Endothelial cell of umbilical vein (primary cell): ENCODE measurements around the gene RBFOX1. TPM values are rescaled to one million over a fixed set of nuclear protein-coding genes. Genes with fewer than 3 reads are reported as not detected.

Source experiments
- BruUV-seq: library from RNA; stranded (reverse); fragments of 400-500 nt; replicated peaks from 2 replicates; lab custom pipeline; 2021; lab: Mats Ljungman, UMichigan
- CTCF ChIA-PET: fragments of 300-600, 350-600 bp; sonication (Branson Sonifier 250); formaldehyde crosslinking; loops from one replicate; lab custom pipeline; 2021; ENCODE audit warnings: antibody characterized with exemption, inconsistent platforms; lab: Charles Lee
- POLR2A ChIA-PET: fragments of 300-600, 350-600 bp; sonication (Branson Sonifier 250); formaldehyde crosslinking; loops from one replicate; lab custom pipeline; 2021; ENCODE audit warnings: antibody characterized with exemption, inconsistent platforms; lab: Charles Lee
- DNase-seq: peaks from one replicate; pipeline ENCODE4 v3.0.0-alpha.2; 2011; ENCODE audit warnings: low read depth, low spot score
- FAIRE-seq: peaks from 2 replicates; lab custom pipeline; 2011; peaks lifted over from hg19 to GRCh38; lab: Jason Lieb, UNC
- H2AFZ ChIP-seq: 2 replicates; pipeline ENCODE4 v1.6.0; 2012; ENCODE audit warnings: low read depth, low read length, control low read depth, inconsistent platforms
- H3K27ac ChIP-seq: 2 replicates; pipeline ENCODE4 v1.5.1; 2011; ENCODE audit warnings: low read depth, mild to moderate bottlenecking, control low read depth, low read length, moderate library complexity; ENCODE audit not compliant: insufficient read depth
- H3K27me3 ChIP-seq, 2 experiments: 2 replicates each; pipeline versions ENCODE4 v1.6.0 to v1.6.1; 2011; ENCODE audit warnings: low read length in 2 of 2, mixed read lengths in 1 of 2; ENCODE audit not compliant: control insufficient read depth in 2 of 2, insufficient read depth in 2 of 2
- H3K36me3 ChIP-seq, 2 experiments: 2 replicates in 1 of 2; 3 replicates in 1 of 2; pipeline ENCODE4 v1.5.1; 2011; ENCODE audit warnings: low read length in 2 of 2, mild to moderate bottlenecking in 1 of 2, moderate library complexity in 1 of 2; ENCODE audit not compliant: control insufficient read depth in 2 of 2, insufficient read depth in 2 of 2; ENCODE audit errors: extremely low read depth in 1 of 2
- H3K4me1 ChIP-seq: 3 replicates; pipeline ENCODE4 v1.5.1; 2011; ENCODE audit warnings: mild to moderate bottlenecking, low read length; ENCODE audit not compliant: control insufficient read depth, insufficient read depth; ENCODE audit errors: extremely low read depth
- H3K4me2 ChIP-seq: 2 replicates; pipeline ENCODE4 v1.6.1; 2011; ENCODE audit warnings: low read length, control low read depth, mixed read lengths; ENCODE audit not compliant: insufficient read depth
- H3K4me3 ChIP-seq, 3 experiments: fragments of 200-600 bp in 1 of 3; sonication (generic), shearing (Covaris generic) in 1 of 3; replicated peaks in 1 of 3; 2 replicates each; pipeline ENCODE4 v1.5.1; 2011 to 2016; ENCODE audit warnings: control low read depth in 3 of 3, low read length in 3 of 3, mild to moderate bottlenecking in 2 of 3, inconsistent platforms in 1 of 3, low read depth in 1 of 3, moderate library complexity in 1 of 3; ENCODE audit not compliant: insufficient read depth in 1 of 3
- H3K79me2 ChIP-seq: 2 replicates; pipeline ENCODE4 v1.6.0; 2012; ENCODE audit warnings: low read length, inconsistent platforms; ENCODE audit not compliant: control insufficient read depth, insufficient read depth
- H3K9ac ChIP-seq: replicated peaks from 2 replicates; pipeline ENCODE3; 2011; ENCODE audit warnings: low read length, control low read depth; ENCODE audit not compliant: insufficient read depth; ENCODE audit errors: extremely low read depth
- H3K9me1 ChIP-seq: replicated peaks from 3 replicates; pipeline ENCODE4 v1.6.0; 2011; ENCODE audit warnings: mild to moderate bottlenecking, low read length; ENCODE audit not compliant: control insufficient read depth, insufficient read depth; ENCODE audit errors: extremely low read depth
- H3K9me3 ChIP-seq: replicated peaks from 2 replicates; pipeline ENCODE4 v1.5.1; 2012; ENCODE audit warnings: low read length, inconsistent platforms; ENCODE audit not compliant: control insufficient read depth, insufficient read depth
- H4K20me1 ChIP-seq: replicated peaks from 2 replicates; pipeline ENCODE3; 2011; ENCODE audit warnings: mild to moderate bottlenecking, low read length; ENCODE audit not compliant: control insufficient read depth, insufficient read depth; ENCODE audit errors: extremely low read depth
- CTCF ChIP-seq, 2 donors: IDR thresholded peaks; 1 replicate in 1 of 2; 2 replicates in 1 of 2; pipeline ENCODE4 v1.5.1; 2011; ENCODE audit warnings: low read length in 2 of 2, mild to moderate bottlenecking in 2 of 2, moderate library complexity in 2 of 2, control low read depth in 1 of 2, inconsistent platforms in 1 of 2, low read depth in 1 of 2; ENCODE audit not compliant: insufficient read depth in 1 of 2; ENCODE audit errors: extremely low read depth in 1 of 2
- FOS ChIP-seq: IDR thresholded peaks from 2 replicates; pipeline ENCODE4 v1.6.1; 2011; ENCODE audit warnings: mild to moderate bottlenecking, low read length, moderate library complexity, borderline replicate concordance; ENCODE audit not compliant: insufficient read depth
- GATA2 ChIP-seq: IDR thresholded peaks from 2 replicates; pipeline ENCODE4 v1.7.0; 2011; ENCODE audit warnings: low read depth, mild to moderate bottlenecking, moderate library complexity, mixed read lengths, low read length; ENCODE audit not compliant: insufficient read length, insufficient read depth
- JUN ChIP-seq: IDR thresholded peaks from 2 replicates; pipeline ENCODE4 v1.6.1; 2011; ENCODE audit warnings: borderline replicate concordance, low read depth; ENCODE audit not compliant: insufficient read length, insufficient read depth
- MAX ChIP-seq: IDR thresholded peaks from 2 replicates; pipeline ENCODE4 v1.6.1; 2011; ENCODE audit not compliant: insufficient read depth, insufficient read length
- POLR2A ChIP-seq: IDR thresholded peaks from 2 replicates; pipeline ENCODE4 v1.6.1; 2012; ENCODE audit warnings: low read depth, mild to moderate bottlenecking, control low read depth, low read length
- POLR2AphosphoS5 ChIP-seq: IDR thresholded peaks from 2 replicates; pipeline ENCODE4 v1.6.1; 2012; ENCODE audit warnings: low read depth, mild to moderate bottlenecking, control low read depth, low read length, moderate library complexity; ENCODE audit not compliant: insufficient read depth
- dilution Hi-C: fragments of 300-500 bp; cut with MboI; formaldehyde crosslinking; loops from one replicate; pipeline ENCODE4 v1.15.0; 2019; ENCODE audit warnings: low sequenced_read_pairs; ENCODE audit not compliant: extremely low pct_ligation_motif_present
- intact Hi-C: fragments of 100-400 bp; cut with micrococcal nuclease; formaldehyde crosslinking; loops from one replicate; pipeline ENCODE4 v1.10.0; 2022
- polyA plus RNA-seq, 4 experiments: library from polyadenylated mRNA; depleted of rRNA in 3 of 4; stranded (reverse) in 3 of 4; unstranded in 1 of 4; fragments of >200 nt; gene quantifications; 2 replicates each; pipeline versions ENCODE4 v1.2.1 to v1.2.3, GENCODE V29; 2011 to 2012; ENCODE audit warnings: missing spikeins in 1 of 4
- total RNA-seq: library from RNA; stranded (reverse); gene quantifications from 2 replicates; pipeline ENCODE4 v1.2.3, GENCODE V29; 2021

RBFOX1 gene
- total and polyA plus RNA-seq, 2 donors (not counting 3 experiments of a cell fraction or from before 2014, with no cell fraction given), result not detected

GRCh38 chr16:7317982-7318381 lies 14.7 kb upstream of the RBFOX1 start:
- H3K27ac ChIP-seq, result no peak overlapping the region
- no peaks in the 10 kb centered on the region for H3K4me1 ChIP-seq
- no peak overlapping the region for H2AFZ ChIP-seq
- no peak overlapping the region for H3K4me2 ChIP-seq
- TF ChIP-seq JUN (no peak), FOS (no peak)
- FAIRE-seq (no peak), DNase-seq (no peak)
- POLR2A ChIA-PET, result no interaction called here
- intact Hi-C loops (no loop called here), dilution Hi-C loops (no loop called here)
- no peaks in the 10 kb centered on the region for H4K20me1 ChIP-seq
- no TSS peak for BruUV-seq
- no peaks in the 10 kb centered on the region for H3K9me1 ChIP-seq
- no peak overlapping the region for H3K4me3 ChIP-seq
- peaks cover 6% of the 10 kb centered on the region for H3K9me3 ChIP-seq
- no peaks in the 10 kb centered on the region for H3K27me3 ChIP-seq
- CTCF ChIA-PET, result no interaction called here
- H3K79me2 ChIP-seq, result no peaks in the 10 kb centered on the region
- no peaks in the 10 kb centered on the region for H3K36me3 ChIP-seq
- H3K9ac ChIP-seq, result no peak overlapping the region

- Histone ChIP-seq H3K36me3 (no peaks in the 10 kb centered on the region), H3K4me2 (no peak overlapping the region), H3K4me3 (no peak overlapping the region), H3K4me1 (no peaks in the 10 kb centered on the region), H4K20me1 (no peaks in the 10 kb centered on the region), H3K27ac (no peak overlapping the region), H3K9me1 (no peaks in the 10 kb centered on the region), H3K27me3 (no peaks in the 10 kb centered on the region), H3K79me2 (no peaks in the 10 kb centered on the region), H3K9me3 (peaks cover 6% of the 10 kb centered on the region), H3K9ac (no peak overlapping the region), H2AFZ (no peak overlapping the region)
- DNase-seq, result no peak
- BruUV-seq, result no TSS peak
- ChIA-PET CTCF (no interaction called here), POLR2A (no interaction called here)
- intact Hi-C loops, result no loop called here
- dilution Hi-C loops, result no loop called here
- TF ChIP-seq POLR2A, result no peak
- no peak for TF ChIP-seq MAX
- TF ChIP-seq GATA2, result no peak
- TF ChIP-seq CTCF (IDR thresholded peaks at IDR 0.05; ENCODE audit: extremely low read depth in 1 of 2, insufficient read depth in 1 of 2, low read depth in 1 of 2, low read length in 2 of 2), result no peak
- TF ChIP-seq POLR2AphosphoS5, result no peak
- FAIRE-seq, result no peak
Observed at GRCh38 chr16:7318686-7319085, 14.0 kb upstream of the RBFOX1 start.
